Measurements from ENCODE around the gene SLC46A2. TPM values are rescaled to one million over a fixed set of nuclear protein-coding genes. Genes with fewer than 3 reads are reported as not detected.

SLC46A2 gene
- total RNA-seq, 3 donors from 2014 or later: 0.16 TPM; not detected in 2

GRCh38 chr9:112853882-112854585, 36.6 kb downstream of the SLC46A2 start:
- DNase-seq (no peak), ATAC-seq (no peak)
- H3K36me3 ChIP-seq (ENCODE audit: low read depth): no peaks in the 10 kb centered on the region
- intact Hi-C loops (cut with DNase I, micrococcal nuclease): no loop called here
- no peak overlapping the region for H3K4me3 ChIP-seq
- no peaks in the 10 kb centered on the region for H3K4me1 ChIP-seq (ENCODE audit: low read depth)
- H3K9me3 ChIP-seq: no peaks in the 10 kb centered on the region
- TF ChIP-seq CTCF (IDR thresholded peaks at IDR 0.05): no peak

- DNase-seq: no peak
- TF ChIP-seq CTCF (IDR thresholded peaks at IDR 0.05): no peak
- no peaks in the 10 kb centered on the region for H3K4me1 ChIP-seq (ENCODE audit: low read depth)
- ATAC-seq: no peak
- intact Hi-C loops (cut with DNase I, micrococcal nuclease): no loop called here
- H3K9me3 ChIP-seq: no peaks in the 10 kb centered on the region
- H3K4me3 ChIP-seq: no peak overlapping the region
- H3K36me3 ChIP-seq (ENCODE audit: low read depth): no peaks in the 10 kb centered on the region
Observed at GRCh38 chr9:112852741-112853504, 37.8 kb downstream of the SLC46A2 start.

- Histone ChIP-seq H3K4me3 (no peak overlapping the region), H3K36me3 (ENCODE audit: low read depth) (no peaks in the 10 kb centered on the region), H3K4me1 (ENCODE audit: low read depth) (no peaks in the 10 kb centered on the region), H3K9me3 (no peaks in the 10 kb centered on the region)
- TF ChIP-seq CTCF (IDR thresholded peaks at IDR 0.05): no peak
- ATAC-seq: no peak
- DNase-seq: no peak
- intact Hi-C loops (cut with DNase I, micrococcal nuclease): no loop called here
Observed at GRCh38 chr9:112850840-112851239, 39.8 kb downstream of the SLC46A2 start.

DNA sequence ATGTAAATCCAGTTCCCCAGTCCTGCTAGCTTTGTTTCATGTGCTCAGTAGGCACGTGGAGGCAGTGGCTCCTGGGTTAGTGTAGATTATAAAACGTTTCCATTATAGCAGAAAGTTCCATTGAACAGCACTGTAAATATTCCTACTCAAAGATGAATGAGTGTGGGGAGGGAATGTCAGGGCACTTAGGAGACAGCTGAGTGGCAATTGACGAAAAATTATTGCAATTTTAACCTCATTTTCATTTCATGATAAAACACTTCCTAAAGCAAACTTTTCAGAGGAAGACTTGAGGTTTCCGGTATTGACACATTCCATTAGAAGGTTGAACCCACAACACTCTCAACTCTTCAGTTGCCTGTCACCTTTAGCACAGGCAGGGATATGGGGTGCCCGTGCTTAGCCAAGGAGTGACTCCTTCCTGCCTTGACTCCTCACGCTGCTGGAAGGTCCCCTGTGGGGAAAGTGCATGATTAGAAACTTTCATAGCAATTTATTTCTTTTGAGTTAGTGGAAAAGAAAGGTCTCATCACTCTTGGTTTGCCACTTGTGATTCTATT, 41.2 kb downstream of the SLC46A2 start:
- TF ChIP-seq CTCF (IDR thresholded peaks at IDR 0.05): no peak
- H3K4me1 ChIP-seq (ENCODE audit: low read depth): no peaks in the 10 kb centered on the region
- no peak overlapping the region for H3K4me3 ChIP-seq
- ATAC-seq (no peak), DNase-seq (no peak)
- intact Hi-C loops (cut with DNase I, micrococcal nuclease): no loop called here
- H3K9me3 ChIP-seq: no peaks in the 10 kb centered on the region
- no peaks in the 10 kb centered on the region for H3K36me3 ChIP-seq (ENCODE audit: low read depth)

- DNase-seq (no peak), ATAC-seq (no peak)
- intact Hi-C loops (cut with DNase I, micrococcal nuclease): no loop called here
- TF ChIP-seq CTCF (IDR thresholded peaks at IDR 0.05): no peak
- Histone ChIP-seq H3K4me1 (ENCODE audit: low read depth) (no peaks in the 10 kb centered on the region), H3K4me3 (no peak overlapping the region), H3K36me3 (ENCODE audit: low read depth) (no peaks in the 10 kb centered on the region), H3K9me3 (no peaks in the 10 kb centered on the region)
Observed at GRCh38 chr9:112848316-112849151, 42.1 kb downstream of the SLC46A2 start.

All from mucosa of descending colon (tissue), 3 donors.